HepG2 (cell line): ENCODE measurements around the gene KSR1. TPM values are rescaled to one million over a fixed set of nuclear protein-coding genes. Genes with fewer than 3 reads are reported as not detected.

Experiments used
- ATAC-seq: fragments of 200-7000 bp; cut with Tn5 transposase; 3 replicates; pipeline ENCODE4 v1.9.1; 2020; ENCODE audit warnings: mild to moderate bottlenecking, moderate library complexity
- BruUV-seq: library from RNA; stranded (reverse); fragments of 400-500 nt; replicated peaks from 2 replicates; lab custom pipeline; 2021; lab: Mats Ljungman, UMichigan
- CTCF ChIA-PET: fragments of 300-600 bp; formaldehyde crosslinking; extraction: SDS; loops from one replicate; lab custom pipeline; 2021; ENCODE audit warnings: low total read pairs, inconsistent platforms, low intra/inter-chr PET ratio; lab: Yijun Ruan, JAX
- POLR2A ChIA-PET: fragments of 350-600 bp; sonication (Branson Sonifier 250); formaldehyde crosslinking; loops from one replicate; lab custom pipeline; 2020; ENCODE audit warnings: antibody characterized with exemption, inconsistent platforms; lab: Yijun Ruan, JAX
- DNase-seq: peaks from one replicate; pipeline ENCODE4 v3.0.0-alpha.2; 2015; ENCODE audit warnings: low spot score
- FAIRE-seq: peaks from 3 replicates; lab custom pipeline; 2011; peaks lifted over from hg19 to GRCh38; lab: Jason Lieb, UNC
- H2AFZ ChIP-seq: one replicate; pipeline ENCODE4 v1.6.1; 2011; ENCODE audit warnings: low read length, inconsistent platforms
- H3K27ac ChIP-seq: fragments of 300-600 bp; 3 replicates; pipeline ENCODE4 v1.8.0; 2011; ENCODE audit warnings: mixed run types, mild to moderate bottlenecking, mixed read lengths, low read length, inconsistent platforms; ENCODE audit not compliant: insufficient read depth; ENCODE audit errors: extremely low read length
- H3K27me3 ChIP-seq, 2 experiments: fragments of 200-600 bp in 1 of 2; 2 replicates in 1 of 2; 3 replicates in 1 of 2; pipeline versions ENCODE4 v1.6.0 to v1.8.0; 2011; ENCODE audit warnings: low read length in 2 of 2, mild to moderate bottlenecking in 2 of 2, moderate library complexity in 2 of 2, inconsistent platforms in 1 of 2; ENCODE audit not compliant: insufficient read depth in 2 of 2, control insufficient read depth in 1 of 2
- H3K36me3 ChIP-seq, 2 experiments: fragments of 200-600 bp in 1 of 2; replicated peaks in 1 of 2; 2 replicates in 1 of 2; 3 replicates in 1 of 2; pipeline versions ENCODE4 v1.5.1 to v1.8.0; 2011; ENCODE audit warnings: low read length in 2 of 2, inconsistent platforms in 1 of 2; ENCODE audit not compliant: insufficient read depth in 2 of 2, control insufficient read depth in 1 of 2
- H3K4me1 ChIP-seq: 2 replicates; pipeline ENCODE4 v1.5.1; 2012; ENCODE audit warnings: low read length, inconsistent platforms; ENCODE audit not compliant: insufficient read depth
- H3K4me2 ChIP-seq: 2 replicates; pipeline ENCODE4 v1.6.0; 2011; ENCODE audit warnings: low read depth, low read length, inconsistent platforms
- H3K4me3 ChIP-seq, 3 experiments: fragments of 200-600 bp in 1 of 3; sonication (generic), shearing (Covaris generic) in 1 of 3; replicated peaks in 1 of 3; 2 replicates each; pipeline ENCODE4 v1.5.1; 2011 to 2016; ENCODE audit warnings: low read length in 3 of 3, inconsistent platforms in 2 of 3, low read depth in 2 of 3, mild to moderate bottlenecking in 2 of 3, control low read depth in 1 of 3, mixed read lengths in 1 of 3; ENCODE audit not compliant: insufficient read depth in 1 of 3
- H3K79me2 ChIP-seq: one replicate; pipeline ENCODE4 v1.6.1; 2011; ENCODE audit warnings: low read length, inconsistent platforms; ENCODE audit not compliant: insufficient read depth
- H3K9ac ChIP-seq: 2 replicates; pipeline ENCODE4 v1.6.0; 2011; ENCODE audit warnings: mild to moderate bottlenecking, low read depth, low read length, inconsistent platforms; ENCODE audit not compliant: insufficient read depth
- H3K9me3 ChIP-seq: 2 replicates; pipeline ENCODE4 v1.5.1; 2012; ENCODE audit warnings: mild to moderate bottlenecking, low read length
- H4K20me1 ChIP-seq: 2 replicates; pipeline ENCODE4 v1.6.0; 2011; ENCODE audit warnings: inconsistent platforms, mild to moderate bottlenecking, low read length, moderate library complexity; ENCODE audit not compliant: insufficient read depth
- HOXA7 ChIP-seq: sonication (generic); formaldehyde crosslinking; IDR thresholded peaks from 2 replicates; pipeline ENCODE4 v1.8.1; 2022; ENCODE audit warnings: mild to moderate bottlenecking, missing genetic modification reagents, moderate library complexity
- MAFF ChIP-seq: IDR thresholded peaks from 2 replicates; pipeline ENCODE4 v1.6.1; 2011; ENCODE audit warnings: low read depth, low read length, improper control_type of control experiment
- MAFK ChIP-seq, 2 experiments: IDR thresholded peaks in 1 of 2; conservative IDR thresholded peaks in 1 of 2; 2 replicates each; pipeline ENCODE4 v1.6.1; 2011; ENCODE audit warnings: improper control_type of control experiment in 2 of 2, low read length in 2 of 2
- NFKB2 ChIP-seq: sonication (generic); formaldehyde crosslinking; IDR thresholded peaks from 2 replicates; pipeline ENCODE4 v1.4.0; 2020; ENCODE audit warnings: missing genetic modification reagents, borderline replicate concordance
- NFRKB ChIP-seq: fragments of 450-650 bp; IDR thresholded peaks from 2 replicates; pipeline ENCODE4 v1.6.1; 2017
- NFYC ChIP-seq: IDR thresholded peaks from 2 replicates; pipeline ENCODE4 v1.6.1; 2016; ENCODE audit warnings: missing genetic modification reagents, missing compliant biosample characterization
- RFXAP ChIP-seq: sonication (generic); formaldehyde crosslinking; IDR thresholded peaks from 2 replicates; pipeline ENCODE4 v1.4.0; 2020; ENCODE audit warnings: missing genetic modification reagents, borderline replicate concordance
- STAT5B ChIP-seq: sonication (generic); formaldehyde crosslinking; IDR thresholded peaks from 2 replicates; pipeline ENCODE4 v1.4.0; 2020; ENCODE audit warnings: missing genetic modification reagents
- TEAD3 ChIP-seq: optimal IDR thresholded peaks from 2 replicates; pipeline ENCODE3; 2016; ENCODE audit warnings: borderline replicate concordance
- ZBTB25 ChIP-seq: IDR thresholded peaks from 2 replicates; pipeline ENCODE4 v1.6.1; 2018; ENCODE audit warnings: missing genetic modification reagents
- ZBTB44 ChIP-seq: sonication (generic); formaldehyde crosslinking; IDR thresholded peaks from 2 replicates; pipeline ENCODE4 v1.4.0; 2020; ENCODE audit warnings: missing genetic modification reagents
- ZSCAN12 ChIP-seq: sonication (generic); formaldehyde crosslinking; IDR thresholded peaks from 2 replicates; pipeline ENCODE4 v1.9.0; 2021; ENCODE audit warnings: mild to moderate bottlenecking, missing genetic modification reagents
- ZSCAN30 ChIP-seq: sonication (generic); formaldehyde crosslinking; IDR thresholded peaks from 2 replicates; pipeline ENCODE4 v1.5.0; 2020; ENCODE audit warnings: mild to moderate bottlenecking, missing genetic modification reagents
- WGBS: methylation state at CpG from one replicate; pipeline ENCODE4 v1.1.6; 2017; ENCODE audit warnings: low lambda C conversion rate; 5-methylcytosine and 5-hydroxymethylcytosine counted together
- in situ Hi-C: cut with HindIII; loops from 2 replicates; pipeline ENCODE4 v1.10.0; 2017; ENCODE audit warnings: low pct_unique_long_range_greater_than_20kb; ENCODE audit not compliant: extremely low pct_ligation_motif_present
- intact Hi-C: fragments of 100-400 bp; cut with micrococcal nuclease; formaldehyde crosslinking; loops from one replicate; pipeline ENCODE4 v1.10.0; 2022; ENCODE audit not compliant: unreplicated experiment
- polyA plus RNA-seq, 8 experiments: library from polyadenylated mRNA; depleted of rRNA in 3 of 8; stranded (reverse) in 7 of 8; unstranded in 1 of 8; fragments of >200 nt; fragmentation: Illumina TruSeq in 4 of 8; extraction: Trizol in 4 of 8; gene quantifications; 2 replicates each; pipeline versions ENCODE4 v1.2.1 to v1.2.3, GENCODE V29; 2011 to 2016; ENCODE audit warnings: low read depth in 4 of 8, missing spikeins in 1 of 8, mixed read lengths in 1 of 8; ENCODE audit not compliant: insufficient read depth in 1 of 8
- total RNA-seq, 5 experiments: library from RNA; depleted of rRNA; stranded (reverse); fragments of >200 nt; fragmentation: Illumina TruSeq; extraction: Trizol; gene quantifications; 2 replicates each; pipeline ENCODE4 v1.2.3, GENCODE V29; 2016; ENCODE audit warnings: low read depth in 1 of 5

KSR1 gene
- total and polyA plus RNA-seq, 2 of the 13 experiments (the other 11 are each of a cell fraction or from before 2014, with no cell fraction given), result 10.1 to 16.6 TPM

DNA sequence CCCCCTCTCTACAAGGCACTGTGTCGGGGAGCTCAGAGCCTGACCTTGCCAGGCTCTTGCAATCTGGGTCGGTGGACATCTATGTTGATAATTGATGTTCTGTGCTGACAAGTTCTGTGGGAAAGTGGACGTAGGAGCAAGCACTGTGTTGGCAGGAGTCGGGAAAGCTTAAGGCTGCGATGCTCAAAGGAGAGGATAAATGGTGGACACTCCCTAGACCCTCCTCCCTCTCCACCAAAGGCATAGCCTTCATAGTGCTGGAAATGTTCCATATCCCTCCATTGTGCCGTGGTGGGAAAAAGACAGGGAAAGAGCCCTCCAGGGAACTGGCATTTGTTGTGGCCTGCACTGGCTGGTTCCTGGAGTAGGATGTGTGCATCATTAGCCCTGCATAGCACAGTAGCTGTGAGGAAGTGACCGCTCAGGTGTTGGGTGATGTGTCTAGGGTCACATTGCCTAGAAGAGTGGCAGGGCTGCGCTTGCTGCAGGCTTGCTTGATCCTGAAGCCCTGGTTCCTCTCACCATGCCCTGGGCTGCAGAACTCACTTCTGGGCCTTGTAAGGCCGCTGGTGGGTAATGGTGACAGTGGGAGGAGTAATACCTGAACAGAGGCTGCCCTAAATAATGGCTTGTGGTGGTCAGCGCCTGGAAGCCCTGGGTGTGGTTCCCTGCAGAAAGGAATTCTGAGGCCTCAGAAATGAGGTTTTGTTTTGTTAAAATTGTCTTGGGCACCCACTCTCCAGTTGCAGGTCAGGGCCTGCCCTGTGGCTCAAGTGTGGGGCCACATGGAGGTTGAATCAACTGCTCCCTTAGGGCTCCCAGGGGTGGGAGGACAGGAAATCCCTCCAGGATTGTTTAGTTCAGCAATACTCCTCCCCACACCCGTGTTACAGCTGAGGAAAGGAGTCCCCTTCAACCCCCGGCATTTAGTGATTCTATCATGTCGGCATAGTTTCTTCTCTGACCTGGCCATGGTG lies 62.6 kb downstream of the KSR1 start:
- Histone ChIP-seq H3K4me1 (peaks cover 54% of the 10 kb centered on the region), H3K36me3 (no peaks in the 10 kb centered on the region), H4K20me1 (no peaks in the 10 kb centered on the region)
- POLR2A ChIA-PET, result interaction anchor here (1.5 to 2.6 kb wide), 4 partner anchors 22 to 34 kb away, joined by 3 to 15 read pairs (median 8); no protein-coding TSS in a partner anchor
- TF ChIP-seq ZSCAN30 (CRISPR knock-in tag), result no peak
- TF ChIP-seq MAFK (conservative IDR thresholded peaks at IDR 0.05 in 1 of 2, IDR thresholded peaks at IDR 0.05 in 1 of 2; ENCODE audit: low read length in 2 of 2), result peak; percentile 40 to 68; a peak in 3 of 4 replicates
- TF ChIP-seq MAFF, result 0 out of 2 replicates have a peak, but pooled peaks have one; percentile 16
- TF ChIP-seq, all 625 proteins: peak for 2
- WGBS, result 85% methylated on average over 8 of the region's 13 CpGs
- no TSS peak for BruUV-seq
- H3K4me2 ChIP-seq, result peak overlapping the region; percentile 28; the same call in 1 of the 2 replicates
- FAIRE-seq (no peak), ATAC-seq (no peak), DNase-seq (no peak)
- no peak overlapping the region for H3K27ac ChIP-seq
- no peaks in the 10 kb centered on the region for H3K27me3 ChIP-seq
- no peaks in the 10 kb centered on the region for H3K9me3 ChIP-seq
- intact Hi-C loops (no loop called here), in situ Hi-C loops (no loop called here)
- no peak overlapping the region for H3K4me3 ChIP-seq
- CTCF ChIA-PET, result no interaction called here
- H2AFZ ChIP-seq, result no peak overlapping the region
- H3K9ac ChIP-seq, result peak overlapping the region; percentile 20; the same call in 1 of the 2 replicates
- peaks cover 46% of the 10 kb centered on the region for H3K79me2 ChIP-seq

DNA sequence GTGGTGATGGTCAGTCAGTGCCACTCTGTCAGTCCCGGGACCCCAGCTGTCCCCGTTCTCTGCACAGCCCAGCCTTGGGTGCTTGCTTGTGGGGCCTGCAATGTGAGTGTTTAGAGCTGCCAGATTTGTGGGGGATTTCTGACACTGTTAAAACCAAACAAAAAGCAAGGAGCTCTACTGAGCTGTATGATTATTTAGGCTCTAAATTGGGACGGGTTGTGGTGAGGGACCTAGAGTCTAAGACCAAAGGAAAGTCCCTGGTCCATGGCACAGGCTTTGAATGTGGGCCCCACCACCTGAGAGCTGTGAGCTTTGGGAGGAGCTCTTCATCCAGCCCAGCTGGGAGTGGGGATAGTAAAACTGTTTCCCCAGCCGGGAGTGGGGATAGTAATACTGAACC lies 63.3 kb downstream of the KSR1 start:
- Histone ChIP-seq H3K27me3 (no peaks in the 10 kb centered on the region), H2AFZ (no peak overlapping the region), H3K4me1 (peaks cover 61% of the 10 kb centered on the region), H4K20me1 (no peaks in the 10 kb centered on the region), H3K9ac (peak overlapping the region; percentile 20; the same call in 1 of the 2 replicates), H3K4me3 (no peak overlapping the region), H3K27ac (no peak overlapping the region), H3K79me2 (peaks cover 46% of the 10 kb centered on the region), H3K36me3 (no peaks in the 10 kb centered on the region), H3K4me2 (peak overlapping the region; percentile 28; the same call in 1 of the 2 replicates), H3K9me3 (no peaks in the 10 kb centered on the region)
- intact Hi-C loops, result no loop called here
- FAIRE-seq (no peak), ATAC-seq (no peak), DNase-seq (no peak)
- TF ChIP-seq ZBTB44 (CRISPR knock-in tag), result no peak
- no peak for TF ChIP-seq NFKB2
- no peak for TF ChIP-seq TEAD3 (CRISPR knock-in tag)
- TF ChIP-seq STAT5B (CRISPR knock-in tag), result no peak
- TF ChIP-seq NFYC (CRISPR knock-in tag), result no peak
- no peak for TF ChIP-seq RFXAP (CRISPR knock-in tag)
- no peak for TF ChIP-seq ZBTB25 (CRISPR knock-in tag)
- no peak for TF ChIP-seq NFRKB
- TF ChIP-seq ZSCAN12 (CRISPR knock-in tag), result no peak
- TF ChIP-seq HOXA7 (CRISPR knock-in tag), result no peak
- ChIA-PET CTCF (no interaction called here), POLR2A (interaction anchor here (1.2 to 2.6 kb wide), 5 partner anchors 21 to 41 kb away, joined by 3 to 15 read pairs (median 6); no protein-coding TSS in a partner anchor)
- BruUV-seq, result no TSS peak
- in situ Hi-C loops, result no loop called here
- WGBS, result 34% methylated on average over 2 of the region's 4 CpGs
